Embryonic facial prominence (tissue), 1 donor: ENCODE data around the gene ZSCAN26.

ENCODE experiments used
- DNase-seq: peaks from one replicate; pipeline ENCODE4 v3.0.0-alpha.2; 2016; ENCODE audit errors: extremely low spot score

ZSCAN26 gene

GRCh38 chr6:28322661-28323060 is 55.7 kb downstream of the ZSCAN26 start:
- no peak for DNase-seq

DNA sequence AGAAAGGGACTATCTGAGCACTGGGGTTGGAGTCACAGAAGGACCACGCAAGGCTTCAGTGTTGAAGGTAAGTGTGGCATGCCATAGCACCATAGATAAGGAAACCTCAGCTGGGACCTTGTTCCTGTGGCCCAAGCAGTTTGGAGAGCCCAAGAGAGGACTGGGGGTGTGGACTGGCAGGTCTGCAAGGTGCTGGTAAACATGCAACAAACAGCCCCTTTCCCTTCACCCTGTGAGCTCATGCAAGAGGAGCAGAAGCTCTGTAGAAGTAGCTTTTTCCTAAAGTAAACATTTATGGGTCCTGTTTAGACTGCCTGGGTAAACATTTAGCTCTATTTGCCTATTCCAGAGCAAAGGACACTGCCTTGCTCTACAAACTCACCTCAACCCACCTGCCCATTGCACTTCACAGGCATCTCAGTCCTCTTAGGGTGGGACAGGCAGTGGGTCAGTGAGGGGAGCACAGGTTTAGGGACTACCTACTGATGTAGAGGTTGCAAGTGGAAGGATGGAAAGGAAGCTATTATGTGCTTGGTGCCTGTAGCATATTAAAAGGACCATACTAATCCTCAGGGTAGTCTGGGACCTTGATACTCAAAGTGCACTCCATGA is 57.0 kb downstream of the ZSCAN26 start:
- DNase-seq, result no peak

DNA sequence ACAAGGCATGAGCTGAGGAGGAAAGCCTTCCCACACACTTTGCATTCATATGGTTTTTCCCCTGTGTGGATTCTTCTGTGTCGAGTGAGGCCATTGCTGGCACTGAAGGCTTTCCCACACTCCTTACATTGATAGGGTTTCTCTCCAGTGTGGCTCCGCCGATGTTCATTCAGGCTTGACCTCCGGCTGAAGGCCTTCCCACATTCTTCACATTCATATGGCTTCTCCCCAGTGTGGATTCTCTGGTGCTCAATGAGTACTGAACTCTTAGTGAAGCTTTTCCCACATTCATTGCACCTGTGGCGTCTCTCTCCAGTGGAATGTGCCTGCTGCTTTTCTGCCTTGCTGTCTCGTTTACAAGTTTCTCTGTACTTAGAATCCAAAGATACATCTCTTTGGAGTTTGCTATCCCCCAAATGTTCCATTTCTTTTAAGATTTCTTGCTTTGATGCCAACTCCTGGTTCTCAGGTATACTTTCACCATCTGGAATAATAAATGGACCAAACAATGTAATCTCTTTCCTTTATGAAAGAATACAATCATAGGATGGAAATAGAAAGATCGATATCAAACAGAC is 59.5 kb downstream of the ZSCAN26 start:
- no peak for DNase-seq
